NCI-H146 treated with DMSO at 0.1 percent for 48 hours (cell line): ENCODE data around the gene MBOAT2.

Source experiments
- DNase-seq: peaks from one replicate; lab custom pipeline; 2025; ENCODE audit not compliant: unreplicated experiment; lab: John Stamatoyannopoulos, UW

Gene MBOAT2

DNA sequence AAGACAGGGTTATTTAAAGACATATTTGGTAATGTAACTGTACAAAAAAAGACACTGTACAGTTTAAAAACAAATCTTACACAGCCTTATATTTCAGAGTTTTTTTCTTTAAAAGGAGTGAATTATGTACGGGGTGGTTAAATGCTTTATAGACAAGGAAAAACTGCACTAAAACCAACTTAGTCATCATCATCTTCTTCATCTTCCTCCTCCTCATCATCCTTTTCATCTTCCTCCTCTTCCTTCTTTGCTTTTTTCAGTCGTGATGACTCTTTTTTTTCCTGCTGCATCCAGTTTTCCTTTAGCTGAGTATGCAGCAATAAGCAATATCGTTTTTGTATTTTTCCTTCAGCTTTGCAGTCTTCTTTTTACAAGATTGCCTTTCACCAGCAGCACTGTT lies 14.6 kb upstream of the MBOAT2 start:
- DNase-seq: no peak

DNA sequence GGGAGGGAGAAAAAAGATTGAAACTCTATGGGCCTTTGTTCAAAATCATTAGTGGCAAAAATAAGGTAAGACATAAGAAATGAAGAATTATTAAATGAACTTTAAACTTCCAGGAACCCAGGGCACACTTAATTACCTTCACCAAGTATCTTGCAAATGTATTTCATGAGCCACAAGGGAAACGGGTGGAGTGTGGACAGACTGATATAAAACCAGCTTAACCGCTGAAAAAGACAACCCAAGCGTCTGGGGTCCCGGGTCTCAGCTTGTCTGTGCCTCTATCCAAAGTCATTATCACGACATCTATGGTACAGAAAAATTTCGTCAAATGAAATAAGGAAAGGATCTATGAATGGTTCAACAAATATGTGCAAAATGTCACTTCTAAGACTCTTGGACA lies 13.9 kb upstream of the MBOAT2 start:
- no peak for DNase-seq

DNA sequence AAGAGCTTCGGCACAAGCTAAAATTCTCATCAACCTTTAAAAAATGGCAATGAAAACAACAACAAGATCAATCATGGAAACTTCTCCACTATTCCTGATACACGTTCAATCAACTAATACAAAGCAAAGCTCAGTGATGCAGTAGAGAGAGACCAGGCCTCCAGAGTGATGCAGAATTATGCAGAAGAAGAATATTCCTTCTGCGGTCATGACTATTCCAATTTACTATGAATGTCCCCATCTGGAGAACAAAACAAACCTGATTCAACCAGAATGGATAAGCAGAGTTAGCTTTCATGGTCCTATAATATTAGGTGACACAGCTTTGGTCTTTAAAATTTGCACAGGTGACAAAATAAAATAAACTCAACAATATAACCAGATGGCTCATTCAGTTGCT lies 12.5 kb upstream of the MBOAT2 start:
- no peak for DNase-seq

DNA sequence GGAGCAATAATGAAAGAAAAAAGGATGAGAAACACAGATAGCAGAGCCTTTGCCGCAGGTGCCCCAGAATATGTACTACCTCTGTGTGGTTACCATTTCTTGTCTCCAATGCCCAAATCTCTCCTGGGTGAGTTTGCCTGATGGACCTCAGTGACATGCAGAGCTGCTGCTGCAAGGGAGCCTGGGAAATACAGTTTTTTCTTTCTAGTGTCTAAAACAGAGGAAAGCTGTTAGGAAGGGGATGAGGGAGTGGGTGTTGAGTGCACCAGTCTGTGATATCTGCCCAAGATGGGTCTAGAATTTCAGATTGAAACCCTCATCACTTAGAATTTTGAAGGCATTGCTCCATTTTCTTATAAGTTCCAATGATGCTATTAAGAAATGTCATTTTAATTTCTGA lies 9.9 kb upstream of the MBOAT2 start:
- DNase-seq: no peak

DNA sequence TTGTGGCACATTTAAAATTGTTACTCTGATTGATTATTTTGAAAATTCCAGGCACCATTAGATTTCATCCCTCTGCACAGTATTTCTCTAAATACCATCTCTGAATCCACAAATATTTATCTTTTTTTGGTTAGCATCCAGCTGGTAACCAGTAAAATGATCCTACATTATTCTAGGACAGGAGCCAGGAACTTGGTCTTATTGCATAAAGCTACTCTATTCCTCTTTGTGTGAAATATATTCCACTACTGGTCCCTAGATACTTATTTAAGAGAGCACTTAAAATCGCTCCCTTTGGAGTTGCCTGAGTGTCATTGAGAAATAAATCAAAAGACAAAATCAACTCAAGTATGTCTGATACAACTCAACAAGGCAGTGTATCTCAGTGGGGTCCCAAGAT lies 7.4 kb upstream of the MBOAT2 start:
- no peak for DNase-seq

DNA sequence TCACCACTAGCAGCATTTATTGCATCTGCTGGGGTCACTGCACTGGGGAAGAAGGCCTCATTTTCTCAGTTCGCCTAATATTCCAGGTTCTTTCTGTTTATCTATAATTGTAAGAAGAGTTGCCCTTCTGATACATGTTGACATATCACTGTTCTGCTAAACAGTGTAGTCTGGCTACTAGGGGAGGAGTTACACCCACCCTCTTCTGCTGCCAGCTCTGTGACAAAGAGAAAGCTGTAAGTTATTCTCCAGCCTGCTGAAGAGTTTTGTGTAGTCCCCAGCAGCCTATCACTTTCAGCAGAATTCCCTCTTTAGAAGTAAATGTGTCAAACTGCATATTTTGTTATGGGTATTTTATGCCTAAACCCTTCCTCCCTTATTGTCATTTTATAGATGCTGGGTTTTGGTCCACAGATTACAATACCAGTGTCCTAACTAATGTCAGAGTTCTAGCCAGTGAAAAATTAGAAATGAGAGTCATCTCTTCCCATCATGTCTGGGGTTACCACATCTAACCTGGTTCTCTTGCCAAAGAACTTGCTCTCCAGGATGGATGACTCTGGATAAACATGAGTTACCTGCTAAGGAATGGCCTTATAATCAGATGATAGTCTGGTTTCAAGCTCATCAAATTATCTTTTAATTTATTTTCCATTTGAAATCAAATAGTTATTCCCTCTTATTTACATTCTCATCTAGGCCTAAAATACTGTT lies 5.6 kb upstream of the MBOAT2 start:
- DNase-seq: no peak

DNA sequence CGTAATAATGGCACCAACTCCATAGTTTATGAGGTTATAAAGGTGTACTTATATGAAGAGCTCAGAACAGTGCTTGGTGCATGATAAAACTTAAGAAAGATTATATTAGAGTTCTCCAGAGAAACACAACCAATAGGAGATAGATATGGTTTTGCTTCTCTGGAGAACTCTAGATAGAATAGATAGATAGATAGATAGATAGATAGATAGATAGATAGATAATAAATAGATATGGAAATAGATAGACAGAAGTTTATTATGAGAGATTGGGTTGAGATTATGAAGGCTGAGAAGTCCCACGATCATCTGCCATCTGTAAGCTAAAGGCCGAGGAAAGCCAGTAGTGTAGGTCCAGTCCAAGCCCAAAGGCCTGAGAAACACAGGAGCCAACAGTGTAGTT lies 2.9 kb upstream of the MBOAT2 start:
- no peak for DNase-seq

DNA sequence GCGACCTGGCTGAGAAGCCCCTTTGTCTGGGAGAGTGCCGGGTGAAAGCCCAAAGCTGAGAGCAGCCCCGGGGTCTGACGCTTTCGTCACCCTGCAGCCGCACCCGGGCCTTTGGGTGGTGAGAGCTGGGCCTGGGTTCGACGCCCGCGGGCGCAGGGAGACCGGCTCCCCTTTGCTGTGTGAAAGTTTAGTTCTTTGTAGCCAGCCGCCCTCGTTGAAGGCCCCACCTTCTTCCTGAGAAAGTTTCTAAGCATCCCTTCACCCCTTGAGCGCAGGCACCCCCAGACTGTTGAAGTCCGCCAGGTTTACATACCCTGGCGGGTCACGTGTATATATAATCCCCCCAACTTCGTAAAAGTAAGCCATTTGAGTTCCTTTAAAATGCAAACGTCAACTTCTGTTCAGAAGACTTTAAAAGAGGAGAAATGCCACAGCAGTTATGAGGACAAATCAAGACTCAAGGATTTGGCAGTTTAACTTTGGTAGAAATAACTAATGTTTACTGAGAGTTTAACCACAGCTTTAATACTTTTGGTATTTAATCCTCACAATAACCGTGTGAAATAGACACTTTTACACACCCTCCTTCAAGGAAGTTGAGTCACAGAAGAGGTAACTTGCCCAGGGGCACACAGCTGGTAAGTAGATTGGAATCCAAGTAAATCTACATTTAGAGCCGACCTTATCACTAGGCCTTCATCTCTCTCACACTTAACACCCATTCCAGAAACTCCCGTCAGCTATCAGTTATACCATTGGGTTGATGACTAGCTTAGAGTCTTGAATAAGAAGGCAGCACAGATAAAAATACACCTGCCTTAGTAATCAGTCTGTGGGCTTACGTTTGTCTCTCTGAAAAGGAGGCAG lies 1.1 kb upstream of the MBOAT2 start:
- DNase-seq: no peak

DNA sequence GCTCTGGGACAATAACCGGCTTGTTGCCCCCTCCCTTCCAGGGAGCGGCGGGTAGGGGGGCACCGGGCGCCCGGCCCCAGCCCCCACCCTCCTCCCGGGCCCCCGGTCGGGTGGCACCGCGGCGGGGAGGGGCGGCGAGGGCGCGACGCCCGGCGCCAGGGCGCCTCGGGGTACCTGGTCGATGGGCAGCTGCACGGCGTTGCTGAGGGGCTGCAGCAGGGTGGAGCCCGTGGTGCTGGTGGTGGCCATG lies 193 bp downstream of the MBOAT2 start:
- DNase-seq: no peak

DNA sequence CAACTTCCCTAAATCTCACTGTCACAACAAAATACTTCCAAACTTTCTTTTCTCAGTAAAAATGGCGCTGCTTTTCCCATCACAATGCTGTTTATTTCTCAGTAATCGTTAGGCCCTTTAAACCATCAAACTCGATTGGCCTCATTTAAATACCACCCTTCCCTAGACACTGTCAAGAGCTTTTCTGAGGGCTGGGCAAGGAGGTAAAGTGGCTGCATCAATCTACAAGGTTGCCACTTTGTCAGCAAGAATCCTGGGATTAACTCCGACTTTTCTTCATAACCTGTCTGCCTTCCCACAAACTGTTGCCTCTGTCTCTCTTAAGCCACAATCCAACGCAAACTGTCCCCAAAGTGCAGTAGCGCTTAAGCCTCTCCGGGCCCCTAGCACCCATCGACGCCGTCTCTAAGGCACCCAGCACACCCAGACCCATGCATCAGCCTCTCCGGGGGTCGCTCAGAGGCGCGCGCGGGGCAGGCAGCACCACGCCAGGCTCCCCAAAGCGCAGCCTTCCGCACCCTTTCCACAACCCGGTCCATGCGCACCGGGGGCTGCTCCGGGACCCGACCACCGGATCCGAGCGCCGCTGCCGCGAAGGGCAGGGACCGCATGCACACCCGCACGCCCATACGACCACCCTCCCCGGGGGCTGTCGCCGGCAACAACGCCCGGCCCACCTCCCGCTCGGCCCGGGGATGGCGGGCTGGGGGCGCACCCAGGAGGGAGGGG lies 683 bp downstream of the MBOAT2 start:
- DNase-seq: no peak

DNA sequence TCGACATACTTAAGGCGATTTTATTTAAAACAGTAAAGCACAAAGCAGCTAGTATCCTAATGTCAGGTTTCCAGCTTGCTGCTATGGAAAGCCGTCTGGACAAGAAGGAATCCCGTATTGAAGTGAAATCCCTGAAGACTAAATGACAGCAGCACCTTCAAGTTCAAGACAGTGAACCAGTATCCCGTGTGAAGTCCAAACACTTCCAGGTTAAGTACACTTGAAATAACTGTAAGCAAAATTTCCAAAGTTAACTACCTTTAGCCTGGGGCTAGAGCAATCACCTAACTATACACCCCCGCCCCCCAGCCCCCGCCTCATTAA lies 1.2 kb downstream of the MBOAT2 start:
- DNase-seq: no peak

DNA sequence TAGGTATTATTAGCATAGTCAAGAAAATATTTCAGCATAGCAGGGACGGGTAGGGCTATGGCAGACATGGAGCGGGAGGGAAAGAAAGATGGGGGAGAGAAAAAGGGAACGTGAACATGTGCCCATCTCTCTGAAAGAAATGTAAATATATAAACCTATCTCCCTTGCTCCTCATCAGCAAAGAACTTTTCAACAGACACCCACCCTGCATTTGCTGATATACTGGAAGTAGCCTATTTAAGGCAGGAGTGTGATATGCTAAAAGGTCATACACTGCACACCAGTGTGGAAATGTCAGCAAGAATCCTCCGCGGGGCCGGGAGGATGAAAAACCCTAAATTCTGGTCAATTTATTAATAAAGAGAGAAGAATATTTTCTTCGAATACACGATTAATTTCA lies 1.7 kb downstream of the MBOAT2 start:
- DNase-seq: no peak

DNA sequence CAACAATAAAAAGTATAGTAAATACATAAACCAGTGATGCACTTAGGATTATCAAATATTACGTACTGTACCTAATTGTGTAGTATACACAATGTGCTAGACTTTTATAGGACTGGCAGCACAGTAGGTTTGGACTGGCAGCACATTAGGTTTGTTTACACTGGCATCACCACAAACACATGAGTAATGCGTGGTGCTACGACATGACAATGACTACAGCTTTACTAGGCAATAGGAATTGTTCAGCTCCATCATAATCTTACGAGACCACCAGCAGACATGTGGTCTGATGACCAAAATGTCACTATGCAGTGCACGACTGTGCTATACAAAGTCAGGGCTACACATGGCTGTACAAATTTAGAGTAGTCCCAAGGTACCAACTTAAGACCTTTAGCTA lies 2.3 kb downstream of the MBOAT2 start:
- no peak for DNase-seq

DNA sequence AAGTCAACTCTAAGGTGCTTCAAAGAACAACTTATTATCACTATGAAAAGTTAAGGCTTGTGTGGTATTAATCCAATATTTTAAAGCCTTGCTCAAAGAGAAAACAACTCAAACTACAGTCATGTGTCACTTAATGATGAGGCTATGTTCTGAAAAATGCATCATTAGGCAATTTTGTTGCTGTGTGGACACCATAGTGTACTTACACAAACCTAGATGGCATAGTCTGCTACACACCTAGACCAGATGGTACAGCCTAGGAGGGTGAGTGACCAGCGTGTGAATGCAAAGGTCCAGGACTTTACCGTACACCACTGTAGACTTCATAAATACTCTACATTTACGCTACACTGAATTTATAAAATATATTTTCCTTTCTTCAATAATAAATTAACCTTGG lies 3.0 kb downstream of the MBOAT2 start:
- no peak for DNase-seq

DNA sequence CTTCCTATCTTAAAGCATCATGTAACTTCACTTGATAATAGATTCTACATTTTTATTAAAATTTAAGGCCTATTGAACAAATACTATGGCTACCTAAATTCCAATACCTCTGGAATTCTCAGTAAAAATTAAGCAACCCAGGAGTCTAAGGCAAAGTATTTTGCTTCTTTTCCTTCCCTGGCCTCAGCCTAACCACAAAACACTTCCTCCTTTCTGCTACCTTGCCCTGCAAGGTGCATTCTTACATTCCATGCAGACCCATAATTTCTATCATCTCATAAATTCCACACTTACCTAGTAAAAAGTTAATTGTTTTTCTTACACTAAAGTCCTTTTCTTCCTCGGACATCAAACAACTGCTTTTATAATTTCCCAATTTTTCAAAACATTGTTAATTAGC lies 3.7 kb downstream of the MBOAT2 start:
- DNase-seq: no peak

DNA sequence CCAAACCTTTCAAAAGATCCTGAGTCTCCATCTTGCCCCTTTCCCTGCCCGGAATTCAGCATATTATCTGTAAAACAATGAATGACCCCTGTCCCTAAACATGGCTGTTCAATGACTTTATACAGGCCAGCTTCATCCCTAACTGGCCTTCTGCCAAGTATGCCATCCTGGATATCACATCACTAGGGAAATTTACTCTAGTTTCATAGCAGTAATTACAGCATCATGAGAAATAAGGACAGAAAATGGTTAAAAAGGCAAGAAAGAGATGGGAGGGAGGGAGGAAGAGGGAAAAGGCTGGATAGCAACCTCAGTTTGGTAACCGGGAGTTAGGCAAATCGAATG lies 4.4 kb downstream of the MBOAT2 start:
- DNase-seq: no peak

DNA sequence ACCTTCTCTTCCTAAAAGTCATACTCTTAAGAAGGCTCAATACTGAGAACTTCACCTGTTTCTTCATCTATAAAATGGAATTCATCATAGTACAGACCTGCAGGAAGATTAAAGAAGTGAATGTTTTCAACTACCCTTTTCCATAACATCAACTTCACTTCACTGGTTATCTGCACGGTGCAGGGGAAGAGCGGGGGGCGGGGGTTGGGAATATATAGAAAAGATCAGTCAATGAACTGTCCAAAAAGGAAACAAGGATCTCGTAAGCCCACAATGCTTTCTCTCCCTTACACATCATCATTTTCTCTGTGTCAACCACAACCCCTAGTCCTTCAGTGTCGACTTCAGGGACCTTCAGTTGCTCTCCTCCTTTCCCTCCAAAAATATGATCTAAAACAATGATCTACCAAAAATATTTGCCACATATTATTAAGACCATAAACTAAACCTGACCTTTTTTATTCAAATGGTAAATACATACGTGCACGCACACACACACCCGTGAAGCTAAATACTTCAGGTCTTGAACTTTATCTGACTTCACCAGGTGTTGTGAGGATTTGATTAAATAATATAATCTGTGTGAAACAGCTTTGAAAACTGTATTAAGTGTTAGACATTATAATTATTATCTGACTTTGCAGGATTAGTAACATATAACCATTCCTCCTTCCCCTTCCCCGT lies 4.9 kb downstream of the MBOAT2 start:
- no peak for DNase-seq

DNA sequence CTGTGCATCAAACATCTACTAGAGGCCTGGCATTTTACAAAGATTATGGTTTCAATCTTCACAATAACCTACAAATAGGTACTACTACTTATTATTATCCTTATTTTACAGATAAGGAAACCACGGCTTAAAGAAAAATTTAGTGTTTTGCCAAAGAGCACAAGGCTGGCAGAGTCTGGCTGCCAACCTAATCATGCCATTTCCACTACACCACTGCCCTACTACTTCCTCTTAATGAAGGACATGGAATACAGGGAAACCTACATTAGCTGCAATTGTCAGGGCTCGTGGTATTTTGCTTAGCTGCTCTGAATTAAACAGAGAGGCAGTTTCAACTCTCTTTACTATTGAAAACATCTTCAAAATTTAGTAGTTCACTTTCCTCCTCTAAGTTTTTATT lies 5.9 kb downstream of the MBOAT2 start:
- DNase-seq: no peak

DNA sequence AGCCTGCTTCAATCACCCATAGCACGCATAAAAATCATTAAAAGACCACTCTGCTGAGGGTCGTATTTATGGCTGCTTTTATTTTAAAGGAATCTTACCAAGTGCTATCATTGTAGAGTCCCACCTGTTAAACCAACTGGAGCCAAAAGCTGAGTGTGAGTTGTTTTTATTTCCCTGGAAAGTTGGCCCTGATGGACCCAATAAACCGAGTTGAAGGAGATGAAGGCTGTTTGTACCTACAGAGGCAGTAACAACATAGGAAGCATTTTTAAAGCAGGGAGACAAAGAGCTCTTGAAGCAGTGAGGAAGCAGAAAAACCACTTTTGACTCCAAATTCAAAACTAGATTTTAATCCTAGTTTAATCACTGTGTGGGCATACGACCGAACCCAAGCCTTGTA lies 6.4 kb downstream of the MBOAT2 start:
- DNase-seq: no peak

DNA sequence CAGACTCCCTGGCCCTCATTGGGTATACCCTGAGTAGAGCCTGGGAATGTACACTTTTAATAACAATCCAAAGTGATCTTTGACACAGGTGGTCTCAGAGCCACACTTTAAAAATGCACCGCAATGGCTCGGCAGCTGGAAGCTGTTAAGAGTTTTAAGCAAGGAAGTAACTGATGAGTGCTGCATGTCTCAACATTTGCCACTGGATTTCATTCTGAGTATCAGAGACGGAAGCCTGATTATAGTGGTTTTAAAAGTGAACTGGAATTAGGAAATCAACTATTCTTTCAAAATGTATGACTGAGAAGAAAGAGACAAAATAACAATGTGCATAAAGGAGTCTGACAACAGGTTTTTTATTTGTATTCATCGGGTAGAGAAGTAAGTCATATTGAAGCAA lies 7.5 kb downstream of the MBOAT2 start:
- DNase-seq: no peak

DNA sequence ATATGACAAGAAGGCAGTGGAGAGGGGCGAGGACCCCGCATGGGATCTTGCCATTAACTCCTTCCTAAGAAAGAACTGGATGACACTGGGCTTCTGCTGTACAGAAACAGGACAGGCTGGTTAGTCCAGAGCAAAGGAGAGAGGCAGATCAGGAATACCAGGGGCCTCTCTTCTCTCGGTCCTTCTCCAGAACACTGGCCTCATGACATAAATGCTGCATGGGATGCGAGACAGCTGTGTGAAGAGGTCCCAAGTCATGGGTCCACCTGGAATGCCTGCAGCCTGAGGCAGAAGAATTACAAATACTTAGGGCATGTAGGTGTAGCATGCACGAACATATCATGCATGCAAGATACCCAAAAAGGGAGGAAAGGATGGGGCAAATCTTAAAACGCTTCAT lies 9.1 kb downstream of the MBOAT2 start:
- no peak for DNase-seq

DNA sequence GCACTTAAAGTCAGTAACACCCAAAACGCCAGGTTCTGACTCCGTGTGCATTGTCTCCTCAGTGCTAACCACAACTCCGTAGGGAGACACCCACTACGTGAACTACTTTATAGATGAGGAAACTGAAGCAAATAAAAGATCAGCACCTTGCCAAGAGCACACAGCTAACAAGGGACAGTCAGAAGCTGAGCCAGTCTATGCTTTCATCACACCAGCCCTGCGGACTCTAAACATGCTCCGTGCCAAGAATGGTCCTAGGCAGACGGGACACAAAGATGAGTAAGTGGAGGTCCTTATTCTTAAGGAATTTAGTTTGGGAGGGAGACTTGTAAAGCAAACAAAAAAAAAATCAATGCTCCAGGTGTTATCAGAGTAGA lies 9.6 kb downstream of the MBOAT2 start:
- no peak for DNase-seq
